ENCODE measurements around the gene EXD2.

DNA sequence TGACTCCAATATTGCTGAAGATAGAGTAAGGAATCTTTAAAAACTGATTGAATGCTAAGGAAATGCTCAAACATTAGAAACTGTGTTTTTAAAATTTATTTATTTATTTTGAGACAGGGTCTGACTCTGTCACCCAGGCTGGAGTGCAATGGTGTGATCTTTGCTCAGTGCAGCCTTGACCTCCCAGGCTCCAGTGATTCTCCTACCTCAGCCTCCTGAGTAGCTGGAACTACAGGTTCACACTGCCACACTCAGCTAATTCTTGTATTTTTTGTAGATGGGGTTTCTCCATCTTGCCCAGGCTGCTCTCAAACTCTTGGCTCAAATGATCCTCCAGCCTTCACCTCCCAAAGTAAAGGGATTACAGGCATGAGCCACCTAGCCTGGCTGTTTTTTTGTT, 35.1 kb upstream of the EXD2 start:
- TF ChIP-seq, protein P1, sequence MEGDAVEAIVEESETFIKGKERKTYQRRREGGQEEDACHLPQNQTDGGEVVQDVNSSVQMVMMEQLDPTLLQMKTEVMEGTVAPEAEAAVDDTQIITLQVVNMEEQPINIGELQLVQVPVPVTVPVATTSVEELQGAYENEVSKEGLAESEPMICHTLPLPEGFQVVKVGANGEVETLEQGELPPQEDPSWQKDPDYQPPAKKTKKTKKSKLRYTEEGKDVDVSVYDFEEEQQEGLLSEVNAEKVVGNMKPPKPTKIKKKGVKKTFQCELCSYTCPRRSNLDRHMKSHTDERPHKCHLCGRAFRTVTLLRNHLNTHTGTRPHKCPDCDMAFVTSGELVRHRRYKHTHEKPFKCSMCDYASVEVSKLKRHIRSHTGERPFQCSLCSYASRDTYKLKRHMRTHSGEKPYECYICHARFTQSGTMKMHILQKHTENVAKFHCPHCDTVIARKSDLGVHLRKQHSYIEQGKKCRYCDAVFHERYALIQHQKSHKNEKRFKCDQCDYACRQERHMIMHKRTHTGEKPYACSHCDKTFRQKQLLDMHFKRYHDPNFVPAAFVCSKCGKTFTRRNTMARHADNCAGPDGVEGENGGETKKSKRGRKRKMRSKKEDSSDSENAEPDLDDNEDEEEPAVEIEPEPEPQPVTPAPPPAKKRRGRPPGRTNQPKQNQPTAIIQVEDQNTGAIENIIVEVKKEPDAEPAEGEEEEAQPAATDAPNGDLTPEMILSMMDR (conservative IDR thresholded peaks at IDR 0.05) = no peak
- TF ChIP-seq ZFX (IDR thresholded peaks at IDR 0.05) = no peak
